Loucy (cell line): ENCODE measurements around the gene GIGYF2.

Source experiments
- EZH2phosphoT487 ChIP-seq: fragments of 200-600 bp; IDR thresholded peaks from 2 replicates; pipeline ENCODE4 v1.6.1; 2018; ENCODE audit warnings: antibody characterized with exemption, mild to moderate bottlenecking, moderate library complexity, borderline replicate concordance
- TF ChIP-seq, protein P1 (sequence below): fragments of 200-600 bp; sonication (generic); conservative IDR thresholded peaks from 2 replicates; pipeline ENCODE4 v1.5.1; 2014; ENCODE audit warnings: mild to moderate bottlenecking, antibody characterized with exemption, low read length

- TF ChIP-seq, protein P1, sequence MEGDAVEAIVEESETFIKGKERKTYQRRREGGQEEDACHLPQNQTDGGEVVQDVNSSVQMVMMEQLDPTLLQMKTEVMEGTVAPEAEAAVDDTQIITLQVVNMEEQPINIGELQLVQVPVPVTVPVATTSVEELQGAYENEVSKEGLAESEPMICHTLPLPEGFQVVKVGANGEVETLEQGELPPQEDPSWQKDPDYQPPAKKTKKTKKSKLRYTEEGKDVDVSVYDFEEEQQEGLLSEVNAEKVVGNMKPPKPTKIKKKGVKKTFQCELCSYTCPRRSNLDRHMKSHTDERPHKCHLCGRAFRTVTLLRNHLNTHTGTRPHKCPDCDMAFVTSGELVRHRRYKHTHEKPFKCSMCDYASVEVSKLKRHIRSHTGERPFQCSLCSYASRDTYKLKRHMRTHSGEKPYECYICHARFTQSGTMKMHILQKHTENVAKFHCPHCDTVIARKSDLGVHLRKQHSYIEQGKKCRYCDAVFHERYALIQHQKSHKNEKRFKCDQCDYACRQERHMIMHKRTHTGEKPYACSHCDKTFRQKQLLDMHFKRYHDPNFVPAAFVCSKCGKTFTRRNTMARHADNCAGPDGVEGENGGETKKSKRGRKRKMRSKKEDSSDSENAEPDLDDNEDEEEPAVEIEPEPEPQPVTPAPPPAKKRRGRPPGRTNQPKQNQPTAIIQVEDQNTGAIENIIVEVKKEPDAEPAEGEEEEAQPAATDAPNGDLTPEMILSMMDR, result no peak
- TF ChIP-seq EZH2phosphoT487, result no peak
These were observed 199.8 kb downstream of the GIGYF2 start for GRCh38 chr2:232896720-232897597.
